ENCODE data around the gene SLC7A4.

SLC7A4 gene

DNA sequence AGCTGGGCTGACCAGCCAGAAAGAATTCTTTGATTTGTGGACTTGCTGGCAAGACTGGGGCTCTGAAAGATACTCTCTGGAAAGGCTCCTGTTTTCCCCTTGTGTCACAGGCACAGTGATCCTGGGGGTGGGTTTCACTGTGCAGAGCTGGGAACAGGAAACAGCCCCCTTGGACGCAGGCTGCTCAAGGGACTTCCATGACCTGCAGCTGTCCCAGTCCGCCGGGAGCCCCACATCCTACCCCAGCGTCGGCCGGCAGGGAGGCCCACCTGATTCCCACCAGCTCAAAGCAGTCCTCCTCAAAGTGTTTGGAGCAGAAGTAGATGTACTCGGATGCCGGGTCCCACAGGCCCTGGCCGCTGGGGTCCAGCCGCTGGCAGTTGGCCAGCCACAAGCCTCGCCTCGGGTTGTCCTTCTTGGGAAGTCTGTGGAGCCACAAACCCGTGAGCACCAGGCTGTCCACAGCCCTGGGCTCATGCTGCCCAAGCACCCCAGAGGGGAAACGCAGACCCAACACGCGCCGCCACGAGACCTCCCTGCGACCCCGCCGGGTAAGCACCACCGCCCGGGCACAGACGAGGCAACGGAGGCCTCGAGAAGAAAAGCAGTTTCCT, 31.3 kb downstream of the SLC7A4 start:
- in situ Hi-C loops (cut with HindIII; ENCODE audit: low sequenced_read_pairs), result no loop called here
- TF ChIP-seq, protein P1, sequence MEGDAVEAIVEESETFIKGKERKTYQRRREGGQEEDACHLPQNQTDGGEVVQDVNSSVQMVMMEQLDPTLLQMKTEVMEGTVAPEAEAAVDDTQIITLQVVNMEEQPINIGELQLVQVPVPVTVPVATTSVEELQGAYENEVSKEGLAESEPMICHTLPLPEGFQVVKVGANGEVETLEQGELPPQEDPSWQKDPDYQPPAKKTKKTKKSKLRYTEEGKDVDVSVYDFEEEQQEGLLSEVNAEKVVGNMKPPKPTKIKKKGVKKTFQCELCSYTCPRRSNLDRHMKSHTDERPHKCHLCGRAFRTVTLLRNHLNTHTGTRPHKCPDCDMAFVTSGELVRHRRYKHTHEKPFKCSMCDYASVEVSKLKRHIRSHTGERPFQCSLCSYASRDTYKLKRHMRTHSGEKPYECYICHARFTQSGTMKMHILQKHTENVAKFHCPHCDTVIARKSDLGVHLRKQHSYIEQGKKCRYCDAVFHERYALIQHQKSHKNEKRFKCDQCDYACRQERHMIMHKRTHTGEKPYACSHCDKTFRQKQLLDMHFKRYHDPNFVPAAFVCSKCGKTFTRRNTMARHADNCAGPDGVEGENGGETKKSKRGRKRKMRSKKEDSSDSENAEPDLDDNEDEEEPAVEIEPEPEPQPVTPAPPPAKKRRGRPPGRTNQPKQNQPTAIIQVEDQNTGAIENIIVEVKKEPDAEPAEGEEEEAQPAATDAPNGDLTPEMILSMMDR (IDR thresholded peaks at IDR 0.05; ENCODE audit: low read depth, low read length, missing control alignments), result no peak
- DNase-seq (ENCODE audit: low read depth), result no peak
- peak overlapping the region; percentile 88 for H3K4me3 ChIP-seq (ENCODE audit: low read depth, low read length)

- in situ Hi-C loops (cut with HindIII; ENCODE audit: low sequenced_read_pairs), result no loop called here
Measured at GRCh38 chr22:21000207-21000986, 32.0 kb downstream of the SLC7A4 start.

DNA sequence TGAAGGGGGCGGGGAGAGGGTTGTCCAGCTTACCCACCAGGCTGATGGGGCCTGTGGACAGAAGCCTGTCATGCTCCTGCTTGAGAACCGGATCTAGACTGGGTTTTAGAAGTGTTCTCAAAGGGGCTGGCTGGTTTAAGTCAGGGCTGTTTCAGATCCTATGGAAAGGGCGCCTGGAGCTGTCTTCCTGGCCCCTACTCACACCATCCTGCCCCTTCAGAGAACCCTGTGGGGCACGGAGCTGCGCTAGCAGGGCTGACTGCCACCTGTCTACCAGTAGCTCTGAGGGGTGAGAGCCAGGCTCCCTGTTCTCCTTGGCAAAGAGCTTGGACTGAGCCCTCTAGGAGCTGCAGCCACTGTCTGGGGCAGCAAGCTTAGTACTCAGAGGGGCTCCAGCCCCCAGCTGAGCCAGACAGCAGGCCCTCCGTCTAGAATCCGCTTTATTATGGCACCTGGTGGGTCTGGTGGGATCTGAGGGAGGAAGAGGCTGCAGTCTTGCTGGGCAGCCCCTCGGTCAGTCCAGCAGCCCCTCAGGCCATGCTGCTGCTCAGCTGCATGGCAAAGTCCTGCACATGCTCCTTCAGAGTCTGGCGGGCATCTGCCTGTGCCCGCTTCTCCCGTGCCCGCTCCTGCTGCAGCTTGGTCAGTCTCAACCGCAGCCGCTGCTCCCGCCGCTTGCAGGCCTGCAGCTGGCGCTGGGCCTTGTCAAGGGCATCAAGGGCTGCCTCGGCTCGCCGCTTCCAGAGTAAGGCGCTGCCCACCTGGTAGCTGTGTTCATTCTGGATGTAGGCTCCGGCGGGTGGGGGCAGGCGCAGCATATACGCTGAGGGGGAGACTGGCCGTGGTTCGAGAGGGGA, 32.8 kb downstream of the SLC7A4 start:
- no peak for DNase-seq (ENCODE audit: low read depth)
- in situ Hi-C loops (cut with HindIII; ENCODE audit: low sequenced_read_pairs), result no loop called here
- H3K4me3 ChIP-seq (ENCODE audit: low read depth, low read length), result no peak overlapping the region
- TF ChIP-seq, protein P1 (IDR thresholded peaks at IDR 0.05; ENCODE audit: low read depth, low read length, missing control alignments), result no peak

More at GRCh38 chr22:21000207-21000986, 32.0 kb downstream of the SLC7A4 start:
- TF ChIP-seq, protein P1 (IDR thresholded peaks at IDR 0.05; ENCODE audit: low read depth, low read length, missing control alignments), result no peak
- peak overlapping the region; percentile 88 for H3K4me3 ChIP-seq (ENCODE audit: low read depth, low read length)
- DNase-seq (ENCODE audit: low read depth), result no peak

DNA sequence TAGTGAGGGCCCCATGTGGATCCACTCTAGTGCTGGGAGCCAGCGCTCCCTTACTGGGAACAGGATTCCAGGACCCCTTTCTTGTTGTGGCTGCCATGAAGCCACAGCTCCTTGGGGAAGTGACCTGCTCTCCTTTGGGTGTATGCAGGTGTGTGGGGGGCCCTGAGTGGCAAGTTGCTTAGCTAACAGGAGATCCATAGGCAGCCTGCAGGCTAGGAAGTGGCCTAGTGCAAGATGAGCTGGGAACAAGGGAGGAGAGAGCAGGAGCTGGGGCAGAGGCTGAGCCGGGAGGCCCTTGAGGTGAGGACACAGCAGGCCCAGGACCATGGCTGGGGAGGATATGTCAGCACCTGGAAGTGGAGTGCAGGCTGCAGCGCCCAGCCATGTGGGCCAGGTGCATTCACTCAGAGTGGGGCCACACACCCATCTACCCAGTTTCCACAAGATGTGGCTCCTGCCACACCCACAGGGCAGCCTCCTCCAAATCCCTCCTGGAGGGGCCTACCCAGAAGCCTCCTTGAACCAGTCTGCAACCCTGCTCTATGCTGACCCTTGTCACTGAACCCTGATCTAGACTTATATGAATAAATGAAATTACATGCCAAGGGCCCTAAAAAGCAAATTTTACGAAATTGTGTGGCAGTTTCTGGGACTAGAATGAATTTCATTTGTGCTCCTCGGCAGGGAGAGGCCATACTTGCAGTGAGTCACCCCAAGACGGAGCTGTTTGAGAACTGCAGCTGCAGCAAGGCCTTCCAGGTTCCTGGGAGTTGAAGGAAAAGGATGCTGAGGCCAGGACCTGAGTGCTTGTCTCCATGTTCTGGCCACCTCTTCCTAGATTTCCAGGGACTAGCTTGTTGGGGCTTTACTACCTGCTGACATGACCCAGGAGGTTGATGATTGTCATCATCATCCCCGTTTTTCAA, 33.7 kb downstream of the SLC7A4 start:
- H3K4me3 ChIP-seq (ENCODE audit: low read depth, low read length), result no peak overlapping the region
- in situ Hi-C loops (cut with HindIII; ENCODE audit: low sequenced_read_pairs), result no loop called here
- no peak for DNase-seq (ENCODE audit: low read depth)
- TF ChIP-seq, protein P1 (IDR thresholded peaks at IDR 0.05; ENCODE audit: low read depth, low read length, missing control alignments), result no peak

DNA sequence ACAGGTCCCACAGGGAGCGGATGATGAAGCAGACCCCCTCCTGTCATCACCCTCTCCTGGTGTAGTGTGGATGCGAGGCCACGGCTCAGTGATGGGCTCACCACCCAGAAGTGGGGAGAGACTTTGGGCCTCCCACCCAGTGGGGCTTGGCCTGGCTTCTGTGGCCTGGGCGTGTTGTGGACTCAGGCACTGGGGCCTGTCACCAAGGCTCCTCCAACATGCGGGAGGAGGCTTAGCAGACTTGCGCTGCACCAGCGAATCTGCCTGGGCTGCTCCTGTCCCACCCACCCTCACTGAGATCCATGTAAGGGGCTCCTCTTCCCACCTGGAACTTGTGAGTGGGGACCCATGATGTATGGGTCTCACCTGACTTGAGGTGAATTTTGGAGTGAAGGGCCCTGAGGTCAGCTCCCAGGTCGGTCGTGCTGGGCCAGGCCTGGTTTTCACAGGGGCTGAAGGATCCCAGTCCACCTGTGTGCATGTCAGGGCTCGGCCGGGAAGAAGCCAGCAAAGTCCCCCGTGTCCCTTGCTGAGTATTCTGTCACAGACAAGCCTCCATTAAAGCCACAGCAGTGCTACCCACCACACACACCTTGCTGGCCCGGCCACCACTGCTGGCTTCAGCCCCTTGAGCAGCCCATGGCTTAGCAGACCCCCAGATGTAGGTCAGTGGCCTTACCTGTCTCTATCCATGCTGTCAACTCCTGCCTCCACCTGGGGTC, 34.7 kb downstream of the SLC7A4 start:
- no peak for DNase-seq (ENCODE audit: low read depth)
- TF ChIP-seq, protein P1 (IDR thresholded peaks at IDR 0.05; ENCODE audit: low read depth, low read length, missing control alignments), result no peak
- no peak overlapping the region for H3K4me3 ChIP-seq (ENCODE audit: low read depth, low read length)
- in situ Hi-C loops (cut with HindIII; ENCODE audit: low sequenced_read_pairs), result no loop called here
